GM23338 (cell line): ENCODE data around the gene PDE6A. TPM values are rescaled to one million over a fixed set of nuclear protein-coding genes. Genes with fewer than 3 reads are reported as not detected.

ENCODE experiments used
- ATAC-seq: fragments of 200-7000 bp; cut with Tn5 transposase; 3 replicates; pipeline ENCODE4 v1.9.1; 2020
- DNase-seq: peaks from one replicate; pipeline ENCODE4 v3.0.0-alpha.2; 2015; ENCODE audit warnings: low spot score
- H2AFZ ChIP-seq: fragments of 200-600 bp; sonication (generic); 2 replicates; pipeline ENCODE4 v1.8.0; 2016; ENCODE audit warnings: antibody characterized with exemption, mild to moderate bottlenecking, moderate library complexity
- H3F3A ChIP-seq: fragments of 200-600 bp; sonication (generic); replicated peaks from 2 replicates; pipeline ENCODE4 v1.8.0; 2017; ENCODE audit warnings: antibody characterized with exemption, mixed run types, low read depth
- H3K27ac ChIP-seq: fragments of 200-600 bp; sonication (generic); 2 replicates; pipeline ENCODE4 v1.6.1; 2016; ENCODE audit warnings: low read depth
- H3K27me3 ChIP-seq: fragments of 200-600 bp; sonication (generic); 2 replicates; pipeline ENCODE4 v1.8.0; 2016; ENCODE audit warnings: mild to moderate bottlenecking, mixed run types, moderate library complexity; ENCODE audit not compliant: insufficient read depth
- H3K36me3 ChIP-seq: fragments of 200-600 bp; sonication (generic); 2 replicates; pipeline ENCODE4 v1.8.0; 2016; ENCODE audit warnings: mild to moderate bottlenecking; ENCODE audit not compliant: insufficient read depth
- H3K4me1 ChIP-seq: fragments of 200-600 bp; sonication (generic); 2 replicates; pipeline ENCODE4 v1.8.0; 2016; ENCODE audit warnings: mild to moderate bottlenecking, moderate library complexity; ENCODE audit not compliant: insufficient read depth
- H3K4me2 ChIP-seq: fragments of 200-600 bp; sonication (generic); 2 replicates; pipeline ENCODE4 v1.7.1; 2017; ENCODE audit warnings: mixed run types
- H3K4me3 ChIP-seq: fragments of 200-600 bp; sonication (generic); 2 replicates; pipeline ENCODE4 v1.6.1; 2016; ENCODE audit warnings: mixed run types
- H3K79me2 ChIP-seq: fragments of 200-600 bp; sonication (generic); replicated peaks from 2 replicates; pipeline ENCODE4 v1.8.0; 2017; ENCODE audit warnings: mild to moderate bottlenecking; ENCODE audit not compliant: insufficient read depth
- H3K9me2 ChIP-seq: fragments of 200-600 bp; sonication (generic); 2 replicates; pipeline ENCODE4 v1.8.0; 2017; ENCODE audit not compliant: insufficient read depth
- H4K20me1 ChIP-seq: fragments of 200-600 bp; sonication (generic); replicated peaks from 2 replicates; pipeline ENCODE4 v1.8.0; 2017; ENCODE audit warnings: mild to moderate bottlenecking; ENCODE audit not compliant: insufficient read depth
- H3K27ac Mint-ChIP-seq: 2 replicates; pipeline ENCODE4 v1.8.0; 2020; ENCODE audit warnings: inconsistent platforms, mild to moderate bottlenecking, moderate library complexity, mixed read lengths
- H3K27me3 Mint-ChIP-seq: 3 replicates; pipeline ENCODE4 v1.8.0; 2022; ENCODE audit warnings: low read depth, mild to moderate bottlenecking, moderate library complexity, mixed read lengths, inconsistent platforms; ENCODE audit not compliant: insufficient read depth, poor library complexity
- H3K36me3 Mint-ChIP-seq: 3 replicates; pipeline ENCODE4 v1.8.0; 2021; ENCODE audit warnings: low read depth, mild to moderate bottlenecking, inconsistent platforms, moderate library complexity, mixed read lengths
- H3K4me1 Mint-ChIP-seq: 3 replicates; pipeline ENCODE4 v1.8.0; 2020; ENCODE audit warnings: mild to moderate bottlenecking, inconsistent platforms, mixed read lengths
- H3K4me3 Mint-ChIP-seq: 3 replicates; pipeline ENCODE4 v1.8.0; 2021; ENCODE audit warnings: moderate library complexity, mild to moderate bottlenecking, inconsistent platforms, mixed read lengths
- H3K9me3 Mint-ChIP-seq: 3 replicates; pipeline ENCODE4 v1.8.0; 2020; ENCODE audit warnings: moderate library complexity, mild to moderate bottlenecking, inconsistent platforms, mixed read lengths
- CREB1 ChIP-seq: fragments of 250-450 bp; sonication (Bioruptor Pico); IDR thresholded peaks from 2 replicates; pipeline ENCODE4 v1.5.0; 2020; ENCODE audit warnings: low read depth, mild to moderate bottlenecking, moderate library complexity
- EZH2 ChIP-seq: fragments of 200-600 bp; sonication (generic); IDR thresholded peaks from one replicate; pipeline ENCODE4 v1.8.0; 2017; ENCODE audit warnings: antibody characterized with exemption, mild to moderate bottlenecking, low read depth; ENCODE audit not compliant: unreplicated experiment
- EZH2phosphoT487 ChIP-seq: fragments of 200-600 bp; sonication (generic); IDR thresholded peaks from one replicate; pipeline ENCODE4 v1.8.1; 2018; ENCODE audit warnings: antibody characterized with exemption; ENCODE audit not compliant: unreplicated experiment
- JUNB ChIP-seq: IDR thresholded peaks from one replicate; pipeline ENCODE4 v1.6.1; 2016; ENCODE audit warnings: antibody characterized with exemption; ENCODE audit not compliant: unreplicated experiment
- POLR2AphosphoS5 ChIP-seq: IDR thresholded peaks from 2 replicates; pipeline ENCODE4 v1.6.1; 2016; ENCODE audit warnings: antibody characterized with exemption, low read depth
- ZNF114 ChIP-seq: fragments of 250-450 bp; sonication (Bioruptor Pico); IDR thresholded peaks from 2 replicates; pipeline ENCODE4 v1.5.0; 2020; ENCODE audit warnings: mild to moderate bottlenecking, moderate library complexity
- ZNF462 ChIP-seq: fragments of 250-450 bp; sonication (Bioruptor Pico); IDR thresholded peaks from 2 replicates; pipeline ENCODE4 v1.5.0; 2020; ENCODE audit warnings: mild to moderate bottlenecking, moderate library complexity
- polyA plus RNA-seq: library from polyadenylated mRNA; unstranded; fragments of >200 nt; fragmentation: Nextera tagmentation; extraction: Ambion mirVana; gene quantifications from 2 replicates; pipeline ENCODE4 v1.2.1, GENCODE V29; 2016
- total RNA-seq: library from RNA; depleted of rRNA; stranded (reverse); fragments of >200 nt; shearing (Covaris generic); gene quantifications from 2 replicates; pipeline ENCODE4 v1.2.3, GENCODE V29; 2014
- TF ChIP-seq, protein P1 (sequence below), 2 experiments: fragments of 200-600 bp in 1 of 2; sonication (generic) in 1 of 2; conservative IDR thresholded peaks; 2 replicates each; pipeline versions ENCODE4 v1.5.1 to v1.6.1; 2016 to 2017; ENCODE audit warnings: antibody characterized with exemption in 2 of 2, low read depth in 2 of 2, mild to moderate bottlenecking in 2 of 2, moderate library complexity in 1 of 2

PDE6A gene
- total and polyA plus RNA-seq, 2 experiments from 2014 or later: 0.08 TPM; not detected in 1

DNA sequence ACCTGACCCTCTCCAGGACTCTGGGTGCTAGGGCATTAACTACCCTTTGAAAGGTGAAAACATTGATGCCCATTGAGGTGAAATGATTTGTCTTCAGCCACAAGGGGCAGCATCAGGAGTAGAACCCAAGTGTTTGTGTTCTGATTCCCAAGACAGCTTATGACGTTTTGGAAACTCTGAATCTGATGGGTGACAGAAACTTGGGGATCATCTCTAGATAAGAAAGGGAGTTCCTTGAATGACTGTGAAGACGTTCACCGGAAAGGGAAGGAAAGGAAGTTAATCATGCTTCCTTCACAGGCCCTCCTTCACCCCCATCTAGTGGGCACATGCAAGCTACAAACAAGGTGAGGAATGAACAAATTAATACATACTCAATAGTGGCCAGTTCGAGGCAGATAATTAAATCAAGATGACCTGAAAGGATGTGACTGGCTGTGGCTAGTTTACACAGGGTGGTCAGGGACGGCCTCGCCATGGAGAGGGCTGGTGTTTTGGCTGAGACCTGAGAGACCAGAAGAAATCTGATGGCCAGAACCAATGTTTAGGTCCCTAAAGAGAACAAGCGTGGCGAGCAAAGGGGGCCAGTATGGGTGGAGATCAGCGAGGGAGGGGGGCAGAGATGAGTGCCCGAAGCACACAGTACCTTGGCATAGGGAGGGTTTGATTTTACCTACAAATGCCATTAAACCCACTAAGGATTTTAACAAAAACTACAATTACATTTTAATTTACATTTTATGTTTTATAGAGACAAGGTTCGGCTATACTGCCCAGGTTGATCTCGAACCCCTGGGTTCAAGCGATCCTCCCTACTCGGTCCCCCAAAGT, 15.0 kb upstream of the PDE6A start (continued):
- TF ChIP-seq, protein P1, sequence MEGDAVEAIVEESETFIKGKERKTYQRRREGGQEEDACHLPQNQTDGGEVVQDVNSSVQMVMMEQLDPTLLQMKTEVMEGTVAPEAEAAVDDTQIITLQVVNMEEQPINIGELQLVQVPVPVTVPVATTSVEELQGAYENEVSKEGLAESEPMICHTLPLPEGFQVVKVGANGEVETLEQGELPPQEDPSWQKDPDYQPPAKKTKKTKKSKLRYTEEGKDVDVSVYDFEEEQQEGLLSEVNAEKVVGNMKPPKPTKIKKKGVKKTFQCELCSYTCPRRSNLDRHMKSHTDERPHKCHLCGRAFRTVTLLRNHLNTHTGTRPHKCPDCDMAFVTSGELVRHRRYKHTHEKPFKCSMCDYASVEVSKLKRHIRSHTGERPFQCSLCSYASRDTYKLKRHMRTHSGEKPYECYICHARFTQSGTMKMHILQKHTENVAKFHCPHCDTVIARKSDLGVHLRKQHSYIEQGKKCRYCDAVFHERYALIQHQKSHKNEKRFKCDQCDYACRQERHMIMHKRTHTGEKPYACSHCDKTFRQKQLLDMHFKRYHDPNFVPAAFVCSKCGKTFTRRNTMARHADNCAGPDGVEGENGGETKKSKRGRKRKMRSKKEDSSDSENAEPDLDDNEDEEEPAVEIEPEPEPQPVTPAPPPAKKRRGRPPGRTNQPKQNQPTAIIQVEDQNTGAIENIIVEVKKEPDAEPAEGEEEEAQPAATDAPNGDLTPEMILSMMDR (conservative IDR thresholded peaks at IDR 0.05; ENCODE audit: low read depth in 2 of 2): peak; percentile 56 to 86

- H3K27me3 ChIP-seq: peaks cover 11% of the 10 kb centered on the region
- Mint-ChIP-seq H3K4me3 (no peak overlapping the region), H3K27ac (no peak overlapping the region), H3K4me1 (peaks cover 16% of the 10 kb centered on the region), H3K27me3 (peaks cover 8% of the 10 kb centered on the region), H3K9me3 (no peaks in the 10 kb centered on the region; the same call in 2 of the 3 replicates), H3K36me3 (no peaks in the 10 kb centered on the region)
- no peak overlapping the region for H3K27ac ChIP-seq
- H3K4me1 ChIP-seq: peaks cover 10% of the 10 kb centered on the region; the same call in 1 of the 2 replicates
- no peaks in the 10 kb centered on the region for H3K9me2 ChIP-seq
- H3K36me3 ChIP-seq: no peaks in the 10 kb centered on the region
- no peak for ATAC-seq
- no peak for TF ChIP-seq CREB1 (CRISPR knock-in tag)
- TF ChIP-seq EZH2phosphoT487: no peak
- no peak for TF ChIP-seq POLR2AphosphoS5
- no peak for TF ChIP-seq ZNF114 (CRISPR knock-in tag)
- TF ChIP-seq EZH2: no peak
- no peak for TF ChIP-seq JUNB
- TF ChIP-seq, protein P1 (conservative IDR thresholded peaks at IDR 0.05; ENCODE audit: low read depth in 2 of 2): no peak
- TF ChIP-seq ZNF462 (CRISPR knock-in tag): no peak
- no peak overlapping the region for H3K4me2 ChIP-seq
- no peak for DNase-seq
- no peaks in the 10 kb centered on the region; the same call in 1 of the 2 replicates for H4K20me1 ChIP-seq
- no peaks in the 10 kb centered on the region for H3K79me2 ChIP-seq
- no peak overlapping the region for H3K4me3 ChIP-seq
- H3F3A ChIP-seq: peaks cover 8% of the 10 kb centered on the region; the same call in 1 of the 2 replicates
- H2AFZ ChIP-seq: peak overlapping the region; percentile 63; the same call in 1 of the 2 replicates
Measured at GRCh38 chr5:149957855-149958254, 13.3 kb upstream of the PDE6A start.
